ENCODE results near the gene ABHD11.

Gene ABHD11

DNA sequence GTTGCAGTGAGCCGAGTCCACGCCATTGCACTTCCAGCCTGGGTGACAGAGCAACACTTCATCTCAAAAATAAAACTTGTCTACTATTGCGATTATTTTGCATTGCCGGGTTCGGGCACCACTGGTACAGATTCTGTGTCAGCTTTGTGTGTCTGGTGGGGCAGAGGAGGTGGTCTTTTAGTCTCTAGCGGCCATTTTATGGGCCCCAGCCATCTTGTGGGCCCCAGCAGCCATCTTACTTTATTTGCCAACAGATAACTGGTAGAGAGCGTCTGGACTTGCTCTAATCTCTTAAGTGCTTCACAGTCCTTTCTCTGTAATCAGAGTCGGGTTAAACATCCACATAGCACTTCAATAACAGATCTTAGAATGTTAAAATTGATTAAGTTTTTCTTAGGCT, 50.3 kb downstream of the ABHD11 start:
- H3K36me3 Mint-ChIP-seq = peaks cover 38 to 57% of the 10 kb centered on the region in 2 donors
- H3K9me3 Mint-ChIP-seq = no peaks in the 10 kb centered on the region
- H3K4me1 Mint-ChIP-seq = peaks cover 16 to 38% of the 10 kb centered on the region in 2 donors
- H3K27me3 Mint-ChIP-seq = no peaks in the 10 kb centered on the region
- DNase-seq (no peak), ATAC-seq (replicated peaks) (no peak)
- no peak overlapping the region for H3K4me3 Mint-ChIP-seq
- no peak overlapping the region for H3K27ac Mint-ChIP-seq
